Stimulated activated effector memory CD8-positive, alpha-beta T cell treated with anti-CD3 and anti-CD28 coated beads, Interleukin-12 subunit alpha, Interleukin-12 subunit beta, amount 100 ng/mL, for 72 hours (primary cell): ENCODE measurements around the gene ZNF844.

Experiments used
- ATAC-seq: fragments of 150-1000 bp; cut with Tn5 transposase; 2 replicates; pipeline ENCODE4 v1.10.0; 2021
- DNase-seq, 2 donors: peaks; one replicate each; pipeline ENCODE4 v3.0.0; 2021 to 2022; ENCODE audit warnings: low spot score in 2 of 2
- H3K27ac Mint-ChIP-seq: one replicate; pipeline ENCODE4 v1.8.0; 2022; ENCODE audit warnings: mild to moderate bottlenecking, mixed read lengths
- H3K36me3 Mint-ChIP-seq: one replicate; pipeline ENCODE4 v1.8.0; 2022; ENCODE audit warnings: mild to moderate bottlenecking, mixed read lengths
- H3K4me1 Mint-ChIP-seq: one replicate; pipeline ENCODE4 v1.8.0; 2022; ENCODE audit warnings: mixed read lengths
- H3K4me3 Mint-ChIP-seq: one replicate; pipeline ENCODE4 v1.8.0; 2022; ENCODE audit warnings: mild to moderate bottlenecking, mixed read lengths
- H3K9me3 Mint-ChIP-seq: one replicate; pipeline ENCODE4 v1.8.0; 2022; ENCODE audit warnings: mixed read lengths

ZNF844 gene

GRCh38 chr19:12117201-12117970, 52.9 kb downstream of the ZNF844 start:
- H3K4me1 Mint-ChIP-seq: peaks cover 7% of the 10 kb centered on the region
- ATAC-seq (no peak), DNase-seq (no peak)
- H3K36me3 Mint-ChIP-seq: no peaks in the 10 kb centered on the region
- no peak overlapping the region for H3K27ac Mint-ChIP-seq
- H3K4me3 Mint-ChIP-seq: no peak overlapping the region
- peaks cover 9% of the 10 kb centered on the region for H3K9me3 Mint-ChIP-seq

- no peak overlapping the region for H3K27ac Mint-ChIP-seq
- no peak for ATAC-seq
- DNase-seq: no peak
- no peaks in the 10 kb centered on the region for H3K4me1 Mint-ChIP-seq
- peaks cover 5% of the 10 kb centered on the region for H3K9me3 Mint-ChIP-seq
- no peak overlapping the region for H3K4me3 Mint-ChIP-seq
- H3K36me3 Mint-ChIP-seq: no peaks in the 10 kb centered on the region
Observed at GRCh38 chr19:12126707-12127106, 62.2 kb downstream of the ZNF844 start.
